ENCODE results near the gene THSD7B. TPM values are rescaled to one million over a fixed set of nuclear protein-coding genes. Genes with fewer than 3 reads are reported as not detected.

THSD7B gene
- total and polyA plus RNA-seq, 2 of the 13 experiments (the other 11 are each of a cell fraction or from before 2014, with no cell fraction given) = 0.02 TPM; not detected in 1

DNA sequence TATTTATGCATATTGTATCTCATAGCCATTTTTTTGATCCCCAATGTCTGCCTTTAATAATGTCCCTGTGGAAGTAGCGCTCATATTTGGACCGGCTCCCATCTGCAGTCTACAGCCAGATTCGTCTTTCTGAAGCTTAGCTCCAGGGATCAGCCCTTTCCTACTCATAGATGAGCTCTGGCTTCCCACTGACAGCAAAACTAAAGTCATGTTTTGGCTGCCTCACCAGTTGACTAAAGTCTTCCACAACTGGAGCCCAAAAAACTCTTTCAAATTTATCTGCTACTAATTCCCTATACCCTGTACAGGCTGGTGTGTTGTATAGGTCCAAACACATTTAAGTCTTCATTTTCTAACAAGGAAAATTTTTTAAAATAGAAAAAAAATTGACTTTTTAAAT, 904.8 kb downstream of the THSD7B start (continued):
- TF ChIP-seq, protein P1, sequence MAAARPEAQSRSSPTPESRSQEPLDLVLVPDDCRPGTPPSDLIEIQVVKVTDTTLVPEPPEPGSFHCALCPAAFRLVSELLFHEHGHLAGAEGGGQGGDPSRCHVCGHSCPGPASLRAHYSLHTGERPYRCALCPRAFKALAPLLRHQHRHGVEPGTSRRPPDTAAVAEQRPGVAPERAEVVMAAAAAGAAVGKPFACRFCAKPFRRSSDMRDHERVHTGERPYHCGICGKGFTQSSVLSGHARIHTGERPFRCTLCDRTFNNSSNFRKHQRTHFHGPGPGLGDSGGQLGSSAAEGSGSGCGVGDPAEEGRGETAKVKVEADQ (CRISPR knock-in tag; IDR thresholded peaks at IDR 0.05; ENCODE audit: borderline replicate concordance) = no peak
- TF ChIP-seq, protein P2, sequence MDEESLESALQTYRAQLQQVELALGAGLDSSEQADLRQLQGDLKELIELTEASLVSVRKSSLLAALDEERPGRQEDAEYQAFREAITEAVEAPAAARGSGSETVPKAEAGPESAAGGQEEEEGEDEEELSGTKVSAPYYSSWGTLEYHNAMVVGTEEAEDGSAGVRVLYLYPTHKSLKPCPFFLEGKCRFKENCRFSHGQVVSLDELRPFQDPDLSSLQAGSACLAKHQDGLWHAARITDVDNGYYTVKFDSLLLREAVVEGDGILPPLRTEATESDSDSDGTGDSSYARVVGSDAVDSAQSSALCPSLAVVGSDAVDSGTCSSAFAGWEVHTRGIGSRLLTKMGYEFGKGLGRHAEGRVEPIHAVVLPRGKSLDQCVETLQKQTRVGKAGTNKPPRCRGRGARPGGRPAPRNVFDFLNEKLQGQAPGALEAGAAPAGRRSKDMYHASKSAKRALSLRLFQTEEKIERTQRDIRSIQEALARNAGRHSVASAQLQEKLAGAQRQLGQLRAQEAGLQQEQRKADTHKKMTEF (CRISPR knock-in tag; IDR thresholded peaks at IDR 0.05) = no peak
- TF ChIP-seq ZNF724P (CRISPR knock-in tag; IDR thresholded peaks at IDR 0.05; ENCODE audit: borderline replicate concordance) (no peak), CAMTA2 (CRISPR knock-in tag; IDR thresholded peaks at IDR 0.05; ENCODE audit: borderline replicate concordance) (no peak), MAFG (CRISPR knock-in tag; IDR thresholded peaks at IDR 0.05) (no peak), CHCHD3 (CRISPR knock-in tag; IDR thresholded peaks at IDR 0.05) (no peak)

DNA sequence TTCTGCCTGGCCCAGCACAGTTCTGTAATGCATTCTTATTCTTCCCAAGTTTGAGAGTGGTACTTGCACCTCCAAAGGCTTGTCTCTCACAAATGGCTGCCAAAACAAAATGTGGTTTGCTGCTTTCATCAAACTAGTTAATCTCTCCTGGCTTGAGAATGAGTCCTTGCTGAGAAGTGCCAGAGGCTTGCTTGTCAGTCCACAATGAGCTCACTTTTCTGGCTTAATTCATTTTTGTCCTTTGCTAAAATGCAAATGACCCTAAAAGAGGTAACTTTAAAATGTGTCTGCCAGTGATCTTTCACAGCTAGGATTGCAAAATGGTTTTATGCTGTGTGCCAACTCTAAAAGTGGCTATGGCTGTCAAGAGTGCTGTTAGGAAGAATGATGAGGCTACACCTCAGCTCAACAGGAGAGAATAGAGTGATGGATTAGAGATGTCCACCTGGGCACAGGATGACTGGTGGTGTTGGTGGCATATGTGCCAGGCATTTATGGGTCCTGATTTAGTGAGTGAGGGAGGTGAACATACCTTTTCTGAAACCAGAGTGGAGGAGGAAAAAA, 907.7 kb downstream of the THSD7B start:
- H3K9me3 ChIP-seq (ENCODE audit: low read length) = no peaks in the 10 kb centered on the region
- POLR2A ChIA-PET = no interaction called here
- no peaks in the 10 kb centered on the region for H3K79me2 ChIP-seq (ENCODE audit: insufficient read depth, low read length)
- FAIRE-seq (no peak), ATAC-seq (no peak), DNase-seq (ENCODE audit: low spot score) (no peak)
- no peak overlapping the region for H2AFZ ChIP-seq (ENCODE audit: low read length)
- no peaks in the 10 kb centered on the region for H4K20me1 ChIP-seq (ENCODE audit: insufficient read depth, low read length)
- H3K27me3 ChIP-seq (ENCODE audit: control insufficient read depth in 1 of 2, insufficient read depth in 2 of 2, low read length in 2 of 2) = no peaks in the 10 kb centered on the region
- no peak overlapping the region for H3K4me3 ChIP-seq (replicated peaks in 1 of 3; ENCODE audit: insufficient read depth in 1 of 3, low read depth in 2 of 3, low read length in 3 of 3)
- no peaks in the 10 kb centered on the region for H3K36me3 ChIP-seq (replicated peaks in 1 of 2; ENCODE audit: control insufficient read depth in 1 of 2, insufficient read depth in 2 of 2, low read length in 2 of 2)
- H3K4me1 ChIP-seq (ENCODE audit: insufficient read depth, low read length) = no peaks in the 10 kb centered on the region
- intact Hi-C loops (cut with micrococcal nuclease; ENCODE audit: unreplicated experiment) = no loop called here
- no TSS peak for BruUV-seq (replicated peaks)
- H3K4me2 ChIP-seq (ENCODE audit: low read depth, low read length) = no peak overlapping the region
- no peak overlapping the region for H3K27ac ChIP-seq (ENCODE audit: extremely low read length, insufficient read depth, low read length)
- no peak for TF ChIP-seq ZNF446 (CRISPR knock-in tag; IDR thresholded peaks at IDR 0.05)
- in situ Hi-C loops (cut with HindIII; ENCODE audit: extremely low pct_ligation_motif_present, low pct_unique_long_range_greater_than_20kb) = no loop called here
- CTCF ChIA-PET (ENCODE audit: low intra/inter-chr PET ratio, low total read pairs) = no interaction called here
- H3K9ac ChIP-seq (ENCODE audit: insufficient read depth, low read depth, low read length) = no peak overlapping the region

Data from HepG2 (cell line).